Tibial nerve (tissue), 4 donors: ENCODE results near the gene KRTAP10-2. TPM values are rescaled to one million over a fixed set of nuclear protein-coding genes. Genes with fewer than 3 reads are reported as not detected.
"Not testable (repeated sequence)": the region's sequence is repeated elsewhere in the genome, so short reads cannot be mapped to it uniquely, and the experiment has no call there.

ENCODE experiments used
- DNase-seq, 2 donors: peaks; one replicate each; pipeline ENCODE4 v3.0.0-alpha.2; 2019; ENCODE audit warnings: low spot score in 2 of 2
- H3K27ac ChIP-seq, 4 donors: fragments of 200-600 bp; sonication (generic) in 3 of 4; one replicate each; pipeline ENCODE4 v1.5.1; 2017 to 2019; ENCODE audit warnings: mild to moderate bottlenecking in 1 of 4
- H3K27me3 ChIP-seq, 2 donors: fragments of 200-600 bp; sonication (generic) in 1 of 2; one replicate each; pipeline versions ENCODE4 v1.5.1 to v1.6.0; 2017 to 2019
- H3K36me3 ChIP-seq, 3 donors: fragments of 200-600 bp; sonication (generic); one replicate each; pipeline ENCODE4 v1.5.1; 2018 to 2019
- H3K4me1 ChIP-seq, 4 donors: fragments of 200-600 bp; sonication (generic) in 3 of 4; one replicate each; pipeline ENCODE4 v1.5.1; 2017 to 2019
- H3K4me3 ChIP-seq, 4 donors: fragments of 200-600 bp; sonication (generic) in 3 of 4; one replicate each; pipeline ENCODE4 v1.5.1; 2017 to 2019; ENCODE audit warnings: mild to moderate bottlenecking in 1 of 4, moderate library complexity in 1 of 4
- H3K9me3 ChIP-seq, 4 donors: fragments of 200-600 bp; sonication (generic) in 3 of 4; one replicate each; pipeline ENCODE4 v1.5.1; 2017 to 2019
- CTCF ChIP-seq, 5 experiments: fragments of 200-600 bp in 3 of 5; fragments of 450-650 bp in 2 of 5; sonication (generic) in 3 of 5; IDR thresholded peaks; one replicate each; pipeline ENCODE4 v1.5.1; 2016 to 2019; ENCODE audit warnings: antibody characterized with exemption in 5 of 5, mild to moderate bottlenecking in 3 of 5, moderate library complexity in 2 of 5
- EP300 ChIP-seq, 2 donors: sonication (generic); formaldehyde crosslinking; IDR thresholded peaks; one replicate each; pipeline ENCODE4 v1.6.1; 2017; ENCODE audit warnings: antibody characterized with exemption in 2 of 2, mild to moderate bottlenecking in 1 of 2
- POLR2A ChIP-seq, 2 donors: fragments of 450-650 bp; IDR thresholded peaks; one replicate each; pipeline ENCODE4 v1.6.1; 2017; ENCODE audit warnings: antibody characterized with exemption in 2 of 2, mild to moderate bottlenecking in 2 of 2, moderate library complexity in 2 of 2
- WGBS, 2 donors: methylation state at CpG; one replicate each; pipeline ENCODE4 v1.1.5; 2018; 5-methylcytosine and 5-hydroxymethylcytosine counted together
- total RNA-seq, 4 donors: library from RNA; depleted of rRNA; stranded (reverse); fragments of >200 nt; gene quantifications; one replicate each; pipeline ENCODE4 v1.1.0, GENCODE V29; 2016

The KRTAP10-2 gene
- total RNA-seq, 4 donors from 2014 or later = not detected

- Histone ChIP-seq H3K27me3 (peaks cover 0 to 22% of the 10 kb centered on the region in 2 donors), H3K9me3 (peaks cover 0 to 31% (median 5%) of the 10 kb centered on the region in 4 donors), H3K4me1 (no peaks in the 10 kb centered on the region), H3K4me3 (no peak overlapping the region), H3K36me3 (no peaks in the 10 kb centered on the region), H3K27ac (no peak overlapping the region)
- WGBS, 2 donors = 66 to 68% methylated on average over 10 of the region's 10 CpGs
- no peak for TF ChIP-seq EP300 (IDR thresholded peaks at IDR 0.05)
- TF ChIP-seq CTCF (IDR thresholded peaks at IDR 0.05) = no peak
- no peak for TF ChIP-seq POLR2A (IDR thresholded peaks at IDR 0.05)
- DNase-seq = no peak
Observed at GRCh38 chr21:44550807-44551206, 498 bp downstream of the KRTAP10-2 start.

- H3K9me3 ChIP-seq = peaks cover 0 to 31% (median 6%) of the 10 kb centered on the region in 4 donors
- not testable (repeated sequence) for H3K27ac ChIP-seq, DNase-seq, H3K4me3 ChIP-seq, H3K36me3 ChIP-seq, H3K4me1 ChIP-seq
- peaks cover 0 to 22% of the 10 kb centered on the region in 2 donors for H3K27me3 ChIP-seq
- 19 to 25% methylated on average over 11 to 14 of the region's 17 CpGs for whole genome bisulfite sequencing, 2 donors
Observed at GRCh38 chr21:44550285-44550684, 1.0 kb downstream of the KRTAP10-2 start.

GRCh38 chr21:44549525-44550211 lies 1.6 kb downstream of the KRTAP10-2 start:
- 53 to 64% methylated on average over 21 to 25 of the region's 25 CpGs for WGBS, 2 donors
- no peaks in the 10 kb centered on the region for H3K36me3 ChIP-seq
- DNase-seq = no peak
- H3K27me3 ChIP-seq = peaks cover 0 to 22% of the 10 kb centered on the region in 2 donors
- peaks cover 0 to 31% (median 6%) of the 10 kb centered on the region in 4 donors for H3K9me3 ChIP-seq
- no peaks in the 10 kb centered on the region for H3K4me1 ChIP-seq
- H3K27ac ChIP-seq = no peak overlapping the region
- no peak for TF ChIP-seq CTCF (IDR thresholded peaks at IDR 0.05)
- no peak for TF ChIP-seq EP300 (IDR thresholded peaks at IDR 0.05)
- no peak for TF ChIP-seq POLR2A (IDR thresholded peaks at IDR 0.05)
- no peak overlapping the region for H3K4me3 ChIP-seq

- no peak for DNase-seq
- H3K4me3 ChIP-seq = no peak overlapping the region
- peaks cover 0 to 27% (median 6%) of the 10 kb centered on the region in 4 donors for H3K9me3 ChIP-seq
- H3K4me1 ChIP-seq = no peaks in the 10 kb centered on the region
- no peak overlapping the region for H3K27ac ChIP-seq
- WGBS, 2 donors = 17 to 25% methylated on average over 14 of the region's 14 CpGs
- no peaks in the 10 kb centered on the region for H3K36me3 ChIP-seq
- H3K27me3 ChIP-seq = peaks cover 0 to 22% of the 10 kb centered on the region in 2 donors
- TF ChIP-seq CTCF (IDR thresholded peaks at IDR 0.05) = no peak
- no peak for TF ChIP-seq POLR2A (IDR thresholded peaks at IDR 0.05)
- no peak for TF ChIP-seq EP300 (IDR thresholded peaks at IDR 0.05)
Observed at GRCh38 chr21:44548922-44549321, 2.4 kb downstream of the KRTAP10-2 start.

GRCh38 chr21:44548381-44548780 lies 2.9 kb downstream of the KRTAP10-2 start:
- no peaks in the 10 kb centered on the region for H3K4me1 ChIP-seq
- H3K36me3 ChIP-seq = no peaks in the 10 kb centered on the region
- peaks cover 0 to 31% (median 6%) of the 10 kb centered on the region in 4 donors for H3K9me3 ChIP-seq
- no peak for TF ChIP-seq EP300 (IDR thresholded peaks at IDR 0.05)
- TF ChIP-seq CTCF (IDR thresholded peaks at IDR 0.05) = no peak
- TF ChIP-seq POLR2A (IDR thresholded peaks at IDR 0.05) = no peak
- DNase-seq = no peak
- H3K27me3 ChIP-seq = peaks cover 0 to 22% of the 10 kb centered on the region in 2 donors
- WGBS, 2 donors = 54 to 63% methylated on average over 13 of the region's 13 CpGs
- no peak overlapping the region for H3K4me3 ChIP-seq
- H3K27ac ChIP-seq = no peak overlapping the region
